Smooth muscle cell (in vitro differentiated cells): ENCODE results near the gene PDE8A. TPM values are rescaled to one million over a fixed set of nuclear protein-coding genes. Genes with fewer than 3 reads are reported as not detected.

ENCODE experiments used
- DNase-seq: peaks from one replicate; lab custom pipeline; 2025; ENCODE audit not compliant: unreplicated experiment; lab: John Stamatoyannopoulos, UW
- H2AFZ ChIP-seq: fragments of 200-600 bp; sonication (generic); 2 replicates; pipeline ENCODE4 v1.6.0; 2016; ENCODE audit warnings: antibody characterized with exemption, low read depth, mild to moderate bottlenecking
- H3F3A ChIP-seq: fragments of 200-600 bp; sonication (generic); 2 replicates; pipeline ENCODE4 v1.6.0; 2017; ENCODE audit warnings: antibody characterized with exemption, low read depth
- H3K27ac ChIP-seq: fragments of 200-600 bp; sonication (generic); 2 replicates; pipeline ENCODE4 v1.5.1; 2016; ENCODE audit warnings: low read depth, mild to moderate bottlenecking
- H3K27me3 ChIP-seq: fragments of 200-600 bp; sonication (generic); 2 replicates; pipeline ENCODE4 v1.6.1; 2016; ENCODE audit warnings: low read depth, mild to moderate bottlenecking
- H3K36me3 ChIP-seq: fragments of 200-600 bp; sonication (generic); 2 replicates; pipeline ENCODE4 v1.5.1; 2016; ENCODE audit warnings: low read depth
- H3K4me1 ChIP-seq: fragments of 200-600 bp; sonication (generic); 2 replicates; pipeline ENCODE4 v1.5.1; 2016; ENCODE audit warnings: low read depth
- H3K4me2 ChIP-seq: fragments of 200-600 bp; sonication (generic); 2 replicates; pipeline ENCODE4 v1.6.0; 2016; ENCODE audit warnings: mild to moderate bottlenecking
- H3K4me3 ChIP-seq: fragments of 200-600 bp; sonication (generic); 2 replicates; pipeline ENCODE4 v1.5.1; 2016; ENCODE audit warnings: mild to moderate bottlenecking
- H3K79me2 ChIP-seq: fragments of 200-600 bp; sonication (generic); 2 replicates; pipeline ENCODE4 v1.6.0; 2016; ENCODE audit warnings: low read depth, mild to moderate bottlenecking
- H3K9ac ChIP-seq: fragments of 200-600 bp; sonication (generic); 2 replicates; pipeline ENCODE4 v1.6.0; 2016; ENCODE audit warnings: low read depth
- H3K9me3 ChIP-seq: fragments of 200-600 bp; sonication (generic); replicated peaks from 2 replicates; pipeline ENCODE4 v1.5.1; 2016; ENCODE audit warnings: low read depth
- H4K20me1 ChIP-seq: fragments of 200-600 bp; sonication (generic); 2 replicates; pipeline ENCODE4 v1.6.0; 2016; ENCODE audit warnings: low read depth
- WGBS: methylation state at CpG from one replicate; pipeline ENCODE4 v1.1.7; 2016; ENCODE audit warnings: low lambda C conversion rate; 5-methylcytosine and 5-hydroxymethylcytosine counted together
- polyA plus RNA-seq: library from polyadenylated mRNA; unstranded; fragments of >200 nt; fragmentation: Nextera tagmentation; extraction: Ambion mirVana; gene quantifications from 2 replicates; pipeline ENCODE4 v1.2.1, GENCODE V29; 2016
- total RNA-seq: library from RNA; depleted of rRNA; stranded (reverse); fragments of >200 nt; gene quantifications from 2 replicates; pipeline ENCODE4 v1.2.3, GENCODE V29; 2014
- TF ChIP-seq, protein P1 (sequence below): fragments of 200-600 bp; sonication (generic); IDR thresholded peaks from 2 replicates; pipeline ENCODE4 v1.5.1; 2017; ENCODE audit warnings: borderline replicate concordance, mild to moderate bottlenecking, antibody characterized with exemption; ENCODE audit not compliant: insufficient read depth, poor library complexity, severe bottlenecking

The PDE8A gene
- total and polyA plus RNA-seq, 2 experiments from 2014 or later: 5.5 to 19.8 TPM

DNA sequence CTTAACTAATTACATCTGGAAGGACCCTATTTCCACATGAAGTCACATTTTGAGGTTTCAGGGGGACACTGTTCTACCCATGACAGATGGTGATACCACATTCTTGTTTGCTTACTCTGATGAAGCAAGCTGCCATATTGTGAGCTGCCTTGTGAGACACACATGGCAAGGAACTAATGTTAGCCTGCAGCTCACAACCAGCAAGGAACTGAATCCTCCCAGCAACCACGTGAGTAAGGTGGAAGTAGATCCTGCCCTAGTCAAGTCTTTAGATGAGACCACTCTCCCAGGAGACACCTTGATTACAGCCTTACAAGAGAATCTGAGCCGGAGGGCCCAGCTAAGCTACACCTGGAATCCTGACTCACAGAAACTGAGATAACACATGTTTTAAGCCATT, 160.1 kb downstream of the PDE8A start:
- Histone ChIP-seq H3K27me3 (no peaks in the 10 kb centered on the region), H2AFZ (no peak overlapping the region)
- TF ChIP-seq, protein P1, sequence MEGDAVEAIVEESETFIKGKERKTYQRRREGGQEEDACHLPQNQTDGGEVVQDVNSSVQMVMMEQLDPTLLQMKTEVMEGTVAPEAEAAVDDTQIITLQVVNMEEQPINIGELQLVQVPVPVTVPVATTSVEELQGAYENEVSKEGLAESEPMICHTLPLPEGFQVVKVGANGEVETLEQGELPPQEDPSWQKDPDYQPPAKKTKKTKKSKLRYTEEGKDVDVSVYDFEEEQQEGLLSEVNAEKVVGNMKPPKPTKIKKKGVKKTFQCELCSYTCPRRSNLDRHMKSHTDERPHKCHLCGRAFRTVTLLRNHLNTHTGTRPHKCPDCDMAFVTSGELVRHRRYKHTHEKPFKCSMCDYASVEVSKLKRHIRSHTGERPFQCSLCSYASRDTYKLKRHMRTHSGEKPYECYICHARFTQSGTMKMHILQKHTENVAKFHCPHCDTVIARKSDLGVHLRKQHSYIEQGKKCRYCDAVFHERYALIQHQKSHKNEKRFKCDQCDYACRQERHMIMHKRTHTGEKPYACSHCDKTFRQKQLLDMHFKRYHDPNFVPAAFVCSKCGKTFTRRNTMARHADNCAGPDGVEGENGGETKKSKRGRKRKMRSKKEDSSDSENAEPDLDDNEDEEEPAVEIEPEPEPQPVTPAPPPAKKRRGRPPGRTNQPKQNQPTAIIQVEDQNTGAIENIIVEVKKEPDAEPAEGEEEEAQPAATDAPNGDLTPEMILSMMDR: no peak

DNA sequence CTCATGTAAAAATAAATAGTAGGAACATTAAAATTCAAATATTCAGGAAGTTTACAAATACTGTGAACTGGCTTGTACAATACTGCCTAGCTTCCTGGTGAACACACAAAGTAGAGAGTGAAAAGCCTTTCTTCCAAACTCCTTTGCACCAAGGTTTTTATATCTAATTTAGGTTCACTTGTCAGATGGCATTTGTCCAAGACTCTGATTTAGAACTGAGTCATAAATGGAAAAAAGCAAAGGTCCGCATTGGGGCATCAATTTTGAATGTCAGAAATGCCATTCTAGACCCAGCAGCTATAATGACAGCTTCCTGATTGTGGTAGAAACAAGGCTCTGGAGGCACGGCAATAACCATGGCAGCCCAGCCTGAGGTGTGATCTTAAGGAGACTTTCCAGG, 160.7 kb downstream of the PDE8A start:
- TF ChIP-seq, protein P1: no peak
- Histone ChIP-seq H3K9me3 (no peaks in the 10 kb centered on the region), H3K9ac (no peak overlapping the region), H3K36me3 (no peaks in the 10 kb centered on the region), H3K79me2 (no peaks in the 10 kb centered on the region), H3F3A (no peaks in the 10 kb centered on the region), H3K27ac (no peak overlapping the region), H4K20me1 (no peaks in the 10 kb centered on the region), H3K4me1 (peaks cover 4% of the 10 kb centered on the region), H3K4me2 (no peak overlapping the region), H3K27me3 (no peaks in the 10 kb centered on the region), H3K4me3 (no peak overlapping the region), H2AFZ (no peak overlapping the region)
- no peak for DNase-seq
- WGBS: 45% methylated on average over 2 of the region's 2 CpGs

More for the DNA sequence above, 160.1 kb downstream of the PDE8A start:
- DNase-seq: no peak
- H3F3A ChIP-seq: no peaks in the 10 kb centered on the region
- H3K27ac ChIP-seq: no peak overlapping the region
- peaks cover 4% of the 10 kb centered on the region for H3K4me1 ChIP-seq
- H3K9me3 ChIP-seq: no peaks in the 10 kb centered on the region
- H3K36me3 ChIP-seq: no peaks in the 10 kb centered on the region
- H3K4me2 ChIP-seq: no peak overlapping the region
- H3K79me2 ChIP-seq: no peaks in the 10 kb centered on the region
- no peaks in the 10 kb centered on the region for H4K20me1 ChIP-seq
- no peak overlapping the region for H3K9ac ChIP-seq
- 75% methylated on average over 2 of the region's 2 CpGs for WGBS
- H3K4me3 ChIP-seq: no peak overlapping the region

DNA sequence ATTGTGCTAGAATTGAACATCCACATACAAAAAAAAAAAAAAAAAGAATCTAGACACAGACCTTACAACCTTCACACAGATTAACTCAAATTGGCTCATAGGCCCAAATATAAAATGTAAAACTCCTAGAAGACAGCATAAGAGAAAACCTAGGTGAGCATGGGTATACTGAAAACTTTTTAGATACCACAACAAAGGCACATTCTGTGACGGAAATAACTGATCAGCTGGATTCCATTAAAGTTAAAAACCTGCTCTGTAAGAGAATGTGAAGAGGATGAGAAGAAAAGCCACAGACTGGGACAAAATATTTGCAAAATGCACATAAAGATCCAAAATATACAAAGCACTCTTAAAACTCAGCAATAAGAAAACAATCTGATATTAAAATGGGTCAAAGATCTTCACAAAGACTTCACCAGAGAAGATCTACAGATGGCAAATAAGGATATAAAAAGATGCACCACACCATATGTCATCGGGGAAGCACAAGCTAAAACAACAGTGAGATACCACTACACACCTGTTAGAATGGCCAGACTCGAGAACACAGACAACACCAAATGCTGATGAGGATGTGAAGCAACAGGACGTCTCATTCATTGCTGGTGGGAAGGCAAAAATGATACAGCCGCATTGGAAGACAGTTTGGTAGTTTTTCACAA, 167.9 kb downstream of the PDE8A start:
- H3K4me1 ChIP-seq: no peaks in the 10 kb centered on the region
- H3K4me2 ChIP-seq: no peak overlapping the region
- no peaks in the 10 kb centered on the region for H3F3A ChIP-seq
- no peaks in the 10 kb centered on the region for H4K20me1 ChIP-seq
- no peak overlapping the region for H3K4me3 ChIP-seq
- no peaks in the 10 kb centered on the region for H3K27me3 ChIP-seq
- H2AFZ ChIP-seq: no peak overlapping the region
- no peak for DNase-seq
- H3K9ac ChIP-seq: no peak overlapping the region
- TF ChIP-seq, protein P1: no peak
- 89% methylated on average over 5 of the region's 5 CpGs for WGBS
- H3K9me3 ChIP-seq: no peaks in the 10 kb centered on the region
- no peaks in the 10 kb centered on the region for H3K79me2 ChIP-seq
- H3K27ac ChIP-seq: no peak overlapping the region
- no peaks in the 10 kb centered on the region for H3K36me3 ChIP-seq

DNA sequence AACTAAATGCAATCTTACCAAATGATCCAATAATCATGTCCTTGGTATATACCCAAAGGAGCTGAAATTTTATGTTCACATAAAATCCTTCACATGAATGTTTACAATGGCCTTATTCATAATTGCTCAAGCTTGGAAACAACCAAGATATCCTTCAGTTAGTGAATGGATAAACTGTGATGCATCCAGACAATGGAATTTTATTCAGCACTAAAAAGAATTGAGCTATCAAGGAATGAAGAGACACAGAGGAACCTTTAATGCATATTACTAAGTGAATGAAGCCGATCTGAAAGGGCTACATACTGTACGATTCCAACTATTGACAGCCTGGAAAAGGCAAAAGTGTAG, 168.4 kb downstream of the PDE8A start:
- Histone ChIP-seq H3K4me1 (no peaks in the 10 kb centered on the region), H3K27ac (no peak overlapping the region), H3K9me3 (no peaks in the 10 kb centered on the region), H4K20me1 (no peaks in the 10 kb centered on the region), H3K4me2 (no peak overlapping the region), H3K27me3 (no peaks in the 10 kb centered on the region), H3K9ac (no peak overlapping the region), H3K36me3 (no peaks in the 10 kb centered on the region), H3F3A (no peaks in the 10 kb centered on the region), H2AFZ (no peak overlapping the region), H3K4me3 (no peak overlapping the region), H3K79me2 (no peaks in the 10 kb centered on the region)
- TF ChIP-seq, protein P1: no peak
- WGBS: 92% methylated on average over 2 of the region's 2 CpGs
- no peak for DNase-seq
